ENCODE measurements around the gene SPEF2. TPM values are rescaled to one million over a fixed set of nuclear protein-coding genes. Genes with fewer than 3 reads are reported as not detected.
A peak's percentile ranks its signal among the peaks of the same experiment; 100 is the strongest.

SPEF2 gene, protein sequence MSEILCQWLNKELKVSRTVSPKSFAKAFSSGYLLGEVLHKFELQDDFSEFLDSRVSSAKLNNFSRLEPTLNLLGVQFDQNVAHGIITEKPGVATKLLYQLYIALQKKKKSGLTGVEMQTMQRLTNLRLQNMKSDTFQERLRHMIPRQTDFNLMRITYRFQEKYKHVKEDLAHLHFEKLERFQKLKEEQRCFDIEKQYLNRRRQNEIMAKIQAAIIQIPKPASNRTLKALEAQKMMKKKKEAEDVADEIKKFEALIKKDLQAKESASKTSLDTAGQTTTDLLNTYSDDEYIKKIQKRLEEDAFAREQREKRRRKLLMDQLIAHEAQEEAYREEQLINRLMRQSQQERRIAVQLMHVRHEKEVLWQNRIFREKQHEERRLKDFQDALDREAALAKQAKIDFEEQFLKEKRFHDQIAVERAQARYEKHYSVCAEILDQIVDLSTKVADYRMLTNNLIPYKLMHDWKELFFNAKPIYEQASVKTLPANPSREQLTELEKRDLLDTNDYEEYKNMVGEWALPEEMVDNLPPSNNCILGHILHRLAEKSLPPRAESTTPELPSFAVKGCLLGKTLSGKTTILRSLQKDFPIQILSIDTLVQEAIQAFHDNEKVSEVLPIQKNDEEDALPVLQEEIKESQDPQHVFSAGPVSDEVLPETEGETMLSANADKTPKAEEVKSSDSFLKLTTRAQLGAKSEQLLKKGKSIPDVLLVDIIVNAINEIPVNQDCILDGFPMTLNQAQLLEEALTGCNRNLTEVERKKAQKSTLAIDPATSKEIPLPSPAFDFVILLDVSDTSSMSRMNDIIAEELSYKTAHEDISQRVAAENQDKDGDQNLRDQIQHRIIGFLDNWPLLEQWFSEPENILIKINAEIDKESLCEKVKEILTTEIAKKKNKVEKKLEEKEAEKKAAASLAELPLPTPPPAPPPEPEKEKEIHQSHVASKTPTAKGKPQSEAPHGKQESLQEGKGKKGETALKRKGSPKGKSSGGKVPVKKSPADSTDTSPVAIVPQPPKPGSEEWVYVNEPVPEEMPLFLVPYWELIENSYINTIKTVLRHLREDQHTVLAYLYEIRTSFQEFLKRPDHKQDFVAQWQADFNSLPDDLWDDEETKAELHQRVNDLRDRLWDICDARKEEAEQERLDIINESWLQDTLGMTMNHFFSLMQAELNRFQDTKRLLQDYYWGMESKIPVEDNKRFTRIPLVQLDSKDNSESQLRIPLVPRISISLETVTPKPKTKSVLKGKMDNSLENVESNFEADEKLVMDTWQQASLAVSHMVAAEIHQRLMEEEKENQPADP (N-terminal part only)
- total RNA-seq = 1.6 and 8.4 TPM in 2 replicates
- polyA plus RNA-seq (2012) = 1.0 TPM

DNA sequence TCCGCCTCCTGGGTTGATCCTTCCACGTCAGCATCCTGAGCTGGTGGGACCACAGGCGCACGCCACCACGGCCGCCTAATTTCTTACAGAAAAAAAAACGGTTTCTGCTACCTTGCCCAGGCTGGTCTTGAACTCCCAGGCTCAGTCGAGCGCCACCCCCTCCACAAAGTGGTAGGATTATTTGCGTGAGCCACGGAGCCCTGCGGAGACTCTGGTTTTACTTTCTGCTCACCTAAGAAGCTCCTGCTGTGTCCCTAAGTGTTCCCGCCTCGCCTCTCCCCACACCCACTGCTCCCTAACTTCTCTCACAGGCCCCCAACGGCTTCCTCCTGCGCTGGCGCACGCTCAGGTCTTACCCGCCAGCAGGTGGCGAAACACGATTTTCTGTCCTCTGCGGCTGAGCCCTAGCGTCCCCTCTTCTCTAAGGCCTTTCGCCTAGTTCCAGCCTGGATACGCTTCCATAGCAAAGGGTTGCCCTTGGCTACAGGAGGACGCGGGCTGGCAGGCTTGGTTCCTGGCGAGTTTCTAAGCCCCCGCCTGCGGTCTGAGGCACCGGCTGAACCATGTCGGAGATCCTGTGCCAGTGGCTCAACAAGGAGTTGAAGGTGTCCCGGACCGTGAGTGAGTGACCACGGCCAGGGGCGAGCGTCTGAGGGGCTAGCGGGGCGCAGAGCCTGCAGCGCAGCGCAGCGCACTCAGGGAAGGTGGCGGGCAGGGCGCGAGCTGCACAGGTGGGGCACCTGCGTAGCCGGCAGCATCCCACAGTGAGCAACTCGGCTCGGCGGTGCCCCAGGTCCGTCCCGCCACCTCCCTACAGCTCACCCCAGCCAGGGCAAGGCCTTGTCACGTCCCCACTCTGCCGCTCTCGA is at the start of gene SPEF2:
SPEF2 (plus strand) TSS at position 429 of the 869 bp plus-strand sequence; CDS start at position 564, 135 bp downstream.
- peak; percentile 85 for DNase-seq (ENCODE audit: low read depth)

DNA sequence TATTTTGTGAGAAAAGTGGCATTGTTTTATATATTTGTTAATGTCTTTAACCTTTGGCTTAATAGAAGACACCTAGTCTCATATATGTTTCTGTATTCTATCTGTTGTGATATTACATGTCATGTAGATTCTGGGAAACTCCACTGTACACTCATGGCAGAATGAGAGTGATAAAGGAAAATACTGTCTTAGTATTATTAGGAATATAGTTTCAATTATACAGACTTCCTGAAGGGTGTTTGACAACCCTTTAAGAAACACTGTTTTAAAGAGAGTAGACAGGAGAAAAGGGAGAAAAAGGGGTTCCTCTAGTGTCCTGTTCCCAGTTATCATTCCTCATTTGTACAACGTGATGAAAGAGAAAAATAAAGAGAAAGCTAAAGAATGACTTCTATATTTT is 42.1 kb upstream of the SPEF2 start:
- DNase-seq (ENCODE audit: low read depth) = no peak

DNA sequence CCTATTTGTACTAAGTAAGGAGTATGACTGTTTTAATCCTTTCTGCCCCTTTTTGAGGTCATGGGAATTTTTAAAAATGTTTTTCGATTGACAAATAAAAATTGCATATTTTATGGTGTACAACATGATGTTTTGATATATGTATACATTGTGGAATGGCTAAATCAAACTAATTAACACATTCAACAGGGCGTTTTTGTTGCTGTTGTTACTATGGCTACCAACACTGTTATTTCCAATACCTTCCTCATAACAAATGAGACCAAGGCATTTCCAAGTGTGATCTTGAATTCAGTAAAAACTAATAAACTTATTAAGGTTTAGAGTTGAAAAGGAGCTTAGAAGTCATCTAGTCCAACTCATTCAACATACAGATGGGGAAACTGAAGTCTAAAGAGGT is 30.2 kb upstream of the SPEF2 start:
- no peak for DNase-seq (ENCODE audit: low read depth)

DNA sequence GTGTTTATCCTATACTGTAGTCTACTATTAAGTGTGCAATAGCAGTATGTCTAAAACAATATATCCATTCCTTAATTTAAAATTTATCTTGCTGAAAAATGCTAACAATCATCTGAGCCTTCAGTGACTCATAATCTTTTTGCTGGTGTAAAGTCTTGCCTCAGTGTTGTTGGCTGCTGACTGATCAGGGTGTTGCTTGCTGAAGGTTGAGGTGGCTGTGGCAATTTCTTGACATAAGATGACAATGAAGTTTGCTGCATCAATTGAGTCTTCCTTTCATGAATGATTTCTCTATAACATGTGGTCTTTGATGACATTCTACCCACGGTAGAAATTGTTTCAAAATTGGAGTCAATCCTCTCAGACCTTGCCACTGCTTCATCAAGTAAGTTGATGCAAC is 24.3 kb upstream of the SPEF2 start:
- DNase-seq (ENCODE audit: low read depth) = no peak

DNA sequence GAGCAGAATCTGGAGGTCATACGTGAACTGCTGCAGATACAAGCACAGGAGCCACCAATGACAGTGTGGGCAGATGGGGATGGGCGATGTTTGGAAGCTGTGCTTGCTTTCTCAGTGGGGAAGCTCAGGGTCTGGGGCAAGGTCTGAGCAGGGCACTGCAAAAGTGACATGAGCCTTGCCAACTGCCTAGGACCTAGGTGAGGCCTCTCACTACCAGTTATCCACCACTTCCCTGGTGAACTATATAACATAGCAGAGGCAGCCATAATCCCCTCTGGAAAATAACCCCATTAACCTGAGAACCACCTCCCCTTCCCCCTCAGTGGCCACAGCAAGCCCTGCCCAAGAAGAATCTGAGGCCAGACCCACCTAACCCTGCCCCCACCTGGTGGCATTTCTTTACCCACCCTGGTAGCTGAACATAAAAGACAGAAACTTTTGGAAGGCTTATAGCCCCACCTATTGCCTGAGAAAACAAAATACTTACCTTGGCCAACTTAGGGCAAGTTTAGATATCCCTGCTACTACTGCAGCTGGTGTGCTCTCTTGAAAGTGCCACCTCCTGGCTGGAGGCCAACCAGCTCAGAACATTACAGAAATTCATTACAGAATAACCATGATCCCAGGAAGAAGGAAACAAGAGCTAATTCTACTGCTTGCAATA is 18.8 kb upstream of the SPEF2 start:
- DNase-seq (ENCODE audit: low read depth) = no peak

GRCh38 chr5:35600591-35600990 is 17.1 kb upstream of the SPEF2 start:
- no peak for DNase-seq (ENCODE audit: low read depth)

GRCh38 chr5:35608881-35609779 is 8.5 kb upstream of the SPEF2 start:
- no peak for DNase-seq (ENCODE audit: low read depth)

GRCh38 chr5:35617060-35617434 is 616 bp upstream of the SPEF2 start:
- DNase-seq (ENCODE audit: low read depth) = no peak

DNA sequence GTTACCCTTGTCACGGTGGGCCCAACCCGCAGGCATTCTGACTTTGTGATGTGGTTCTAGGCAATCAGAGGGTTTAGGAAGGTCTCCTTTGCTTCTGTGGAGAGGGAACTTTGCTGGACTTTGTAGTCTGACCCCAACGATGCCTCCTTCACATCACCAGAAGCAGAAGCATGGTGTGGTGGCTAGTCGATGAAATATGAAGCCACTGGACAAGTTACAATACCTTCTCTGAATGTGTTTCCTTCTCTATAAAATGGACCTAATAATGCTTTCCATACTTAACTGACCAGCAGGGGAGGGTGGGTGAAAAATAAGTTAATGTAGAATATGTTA is 607 bp downstream of the SPEF2 start:
- peak; percentile 26 for DNase-seq (ENCODE audit: low read depth)

DNA sequence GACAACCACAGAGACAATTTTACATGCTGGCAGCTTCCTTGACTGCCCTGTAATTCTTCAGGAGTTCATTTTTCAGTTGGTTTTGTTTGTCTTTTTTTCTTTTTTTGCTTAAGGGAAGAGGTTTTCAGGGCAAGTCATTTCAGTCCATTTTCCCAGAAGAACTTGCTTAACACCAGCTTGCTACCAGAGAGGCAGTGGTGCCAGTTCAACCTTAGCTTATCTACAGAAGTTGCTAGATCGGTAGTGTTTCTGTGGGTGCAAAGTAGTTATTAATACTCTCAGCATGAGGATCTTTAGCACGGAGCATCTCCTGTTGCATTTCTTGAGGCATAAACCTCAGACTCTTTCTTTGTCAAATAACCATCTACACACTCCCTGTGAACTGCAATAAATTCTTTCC is 1.1 kb downstream of the SPEF2 start:
- DNase-seq (ENCODE audit: low read depth) = no peak

DNA sequence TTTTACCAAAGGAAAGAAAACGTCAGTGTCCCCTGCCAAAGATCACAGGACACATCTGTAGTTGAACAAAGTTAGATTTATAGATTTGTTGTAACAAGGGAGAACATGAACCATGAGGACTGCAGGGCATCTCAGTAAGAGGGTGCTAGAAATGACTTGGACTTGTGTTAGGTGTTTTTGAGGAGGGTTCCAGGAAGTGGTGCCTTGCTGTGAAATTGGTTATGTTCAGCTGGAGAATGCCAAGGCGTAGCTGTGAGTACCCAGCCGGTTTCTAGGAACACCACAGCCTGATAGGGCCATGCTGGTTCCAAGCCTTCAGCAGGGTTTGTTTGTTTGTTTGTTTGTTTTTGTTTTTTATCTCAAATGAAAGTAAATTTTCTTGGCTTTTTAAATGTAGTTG is 5.3 kb downstream of the SPEF2 start:
- no peak for DNase-seq (ENCODE audit: low read depth)

- no peak for DNase-seq (ENCODE audit: low read depth)
Observed at GRCh38 chr5:35623991-35624390, 6.3 kb downstream of the SPEF2 start.

DNA sequence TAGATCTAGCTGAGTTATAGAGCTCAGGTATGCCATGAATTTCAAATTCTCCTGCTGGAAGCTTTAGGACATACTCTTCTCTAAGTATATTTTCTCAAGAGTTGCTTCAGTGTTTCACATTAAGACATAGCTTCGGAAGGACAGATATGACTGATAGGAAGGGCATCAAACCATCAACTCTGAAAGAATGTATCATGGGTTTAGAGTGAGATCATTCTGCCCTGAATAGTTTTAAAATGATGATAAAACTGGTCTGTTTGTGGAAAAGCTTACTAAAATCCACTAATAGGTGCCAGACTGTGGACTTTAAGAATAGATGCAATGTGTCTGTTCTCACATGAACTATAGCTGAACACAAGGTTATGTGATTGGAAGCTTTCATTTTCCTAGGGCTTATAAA is 8.4 kb downstream of the SPEF2 start:
- DNase-seq (ENCODE audit: low read depth) = no peak

DNA sequence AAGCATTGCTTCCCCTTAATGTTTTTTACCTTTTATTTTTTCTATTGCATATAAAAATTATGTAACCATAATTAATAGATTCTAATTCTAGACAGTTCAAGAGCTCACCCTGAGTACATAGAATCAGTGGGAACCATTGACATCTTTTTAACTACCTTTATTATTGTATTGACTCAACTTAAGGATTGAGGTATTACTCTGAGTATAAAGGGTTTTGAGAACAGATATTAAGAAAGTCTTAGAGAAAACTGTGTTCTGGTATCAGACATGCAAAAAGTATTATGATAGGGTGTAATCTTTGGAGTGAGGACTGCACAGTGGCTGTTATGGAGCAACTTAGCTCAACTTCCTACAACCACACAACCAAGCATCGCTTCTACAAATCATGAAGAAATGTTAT is 8.9 kb downstream of the SPEF2 start:
- DNase-seq (ENCODE audit: low read depth) = no peak

GRCh38 chr5:35634326-35634725 is 16.7 kb downstream of the SPEF2 start:
- DNase-seq (ENCODE audit: low read depth) = no peak

GRCh38 chr5:35640623-35641022 is 23.0 kb downstream of the SPEF2 start:
- no peak for DNase-seq (ENCODE audit: low read depth)

- no peak for DNase-seq (ENCODE audit: low read depth)
Observed at GRCh38 chr5:35644543-35644942, 26.9 kb downstream of the SPEF2 start.

GRCh38 chr5:35647128-35647527 is 29.5 kb downstream of the SPEF2 start:
- no peak for DNase-seq (ENCODE audit: low read depth)

- DNase-seq (ENCODE audit: low read depth) = no peak
Observed at GRCh38 chr5:35647712-35648111, 30.0 kb downstream of the SPEF2 start.
